C4-2B (cell line): ENCODE results near the gene CD207.

ENCODE experiments used
- CTCF ChIP-seq: fragments of 450-650 bp; conservative IDR thresholded peaks from 2 replicates; pipeline ENCODE4 v1.5.1; 2017; ENCODE audit warnings: mild to moderate bottlenecking
- ZFX ChIP-seq: fragments of 450-650 bp; IDR thresholded peaks from 2 replicates; pipeline ENCODE4 v1.6.1; 2017

DNA sequence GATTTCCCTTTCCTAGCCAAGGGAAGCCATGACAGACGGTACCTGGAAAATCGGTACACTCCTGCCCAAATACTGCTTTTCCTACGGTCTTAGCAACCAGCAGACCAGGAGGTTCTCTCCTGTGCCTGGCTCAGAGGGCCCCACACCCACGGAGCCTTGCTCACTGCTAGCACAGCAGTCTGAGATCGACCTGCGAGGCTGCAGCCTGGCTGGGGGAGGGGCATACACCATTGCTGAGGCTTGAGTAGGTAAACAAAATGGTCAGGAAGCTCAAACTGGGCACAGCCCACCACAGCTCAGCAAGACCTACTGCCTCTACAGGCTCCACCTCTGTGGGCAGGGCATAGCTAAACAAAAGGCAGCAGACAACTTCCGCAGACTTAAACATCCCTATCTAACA, 6.8 kb upstream of the CD207 start:
- TF ChIP-seq CTCF (no peak), ZFX (no peak)
